Endothelial cell (in vitro differentiated cells): ENCODE results near the gene TNS3. TPM values are rescaled to one million over a fixed set of nuclear protein-coding genes. Genes with fewer than 3 reads are reported as not detected.

Experiments
- DNase-seq: peaks from one replicate; pipeline ENCODE4 v3.0.0; 2021; ENCODE audit warnings: low spot score
- H3K27ac Mint-ChIP-seq: one replicate; pipeline ENCODE4 v1.8.0; 2021; ENCODE audit warnings: mixed read lengths, inconsistent platforms; ENCODE audit not compliant: unreplicated experiment
- H3K27me3 Mint-ChIP-seq: one replicate; pipeline ENCODE4 v1.8.0; 2021; ENCODE audit warnings: mild to moderate bottlenecking, moderate library complexity, mixed read lengths, inconsistent platforms; ENCODE audit not compliant: unreplicated experiment
- H3K36me3 Mint-ChIP-seq: one replicate; pipeline ENCODE4 v1.8.0; 2021; ENCODE audit warnings: mild to moderate bottlenecking, low read depth, mixed read lengths, inconsistent platforms; ENCODE audit not compliant: unreplicated experiment
- H3K4me1 Mint-ChIP-seq: one replicate; pipeline ENCODE4 v1.8.0; 2021; ENCODE audit warnings: mild to moderate bottlenecking, mixed read lengths, inconsistent platforms; ENCODE audit not compliant: unreplicated experiment
- H3K4me3 Mint-ChIP-seq: one replicate; pipeline ENCODE4 v1.8.0; 2021; ENCODE audit warnings: mild to moderate bottlenecking, mixed read lengths, inconsistent platforms; ENCODE audit not compliant: unreplicated experiment
- H3K9me3 Mint-ChIP-seq: one replicate; pipeline ENCODE4 v1.8.0; 2021; ENCODE audit warnings: mixed read lengths, inconsistent platforms; ENCODE audit not compliant: unreplicated experiment
- CTCF ChIP-seq: fragments of 200-600 bp; sonication (generic); IDR thresholded peaks from one replicate; pipeline ENCODE4 v1.5.0; 2021; ENCODE audit warnings: antibody characterized with exemption; ENCODE audit not compliant: unreplicated experiment
- total RNA-seq: library from RNA; stranded (reverse); fragmentation: NEBNext Ultra II Directional; extraction: Animal tissue kit (Norgen Biotek cat#: 25700); gene quantifications from one replicate; pipeline ENCODE4 v1.2.1, GENCODE V29; 2021; ENCODE audit not compliant: unreplicated experiment

The TNS3 gene
- total RNA-seq, 1 donor from 2014 or later: 7.5 TPM

DNA sequence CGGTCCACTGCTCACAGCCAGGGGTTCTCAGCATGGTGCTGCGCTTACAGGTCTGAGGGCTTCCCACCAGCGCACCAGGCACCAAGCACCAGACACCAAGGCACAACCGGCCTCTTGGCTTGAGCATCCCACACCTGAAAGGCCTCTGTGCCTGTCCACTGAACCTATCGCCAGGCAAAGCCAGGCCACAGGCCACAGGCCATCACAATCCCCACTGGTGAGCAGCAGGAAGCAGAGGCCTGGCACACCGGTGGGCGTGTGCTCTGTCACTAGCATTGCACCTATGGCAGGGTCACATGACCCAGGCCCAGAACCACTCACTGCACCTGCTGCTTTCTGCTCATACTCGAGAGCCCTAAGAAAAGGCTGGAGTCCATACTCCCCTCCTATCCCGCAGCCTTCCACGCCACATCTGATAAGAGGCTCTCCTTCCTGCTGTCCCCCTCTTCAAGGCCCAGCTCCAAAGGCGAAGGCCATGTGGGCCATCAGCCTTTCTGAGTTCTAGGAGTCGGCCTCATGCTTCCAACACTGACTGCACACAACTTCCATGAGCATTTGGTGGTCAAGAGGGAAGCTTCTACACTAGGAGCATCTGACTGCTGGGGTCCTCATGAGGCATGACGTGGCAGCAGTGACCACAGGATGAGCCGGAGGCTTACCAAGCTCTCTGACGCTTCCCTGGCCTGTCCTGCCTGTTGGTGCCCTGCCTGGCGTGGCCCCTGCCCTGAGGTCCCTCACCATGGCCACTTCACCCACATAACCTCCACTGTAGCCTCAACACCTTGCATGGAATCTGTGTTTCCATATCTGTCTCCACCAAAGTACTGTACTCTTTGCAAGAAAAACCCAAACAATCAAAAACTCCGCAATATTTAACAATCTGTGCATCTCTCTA is 166.3 kb downstream of the TNS3 start:
- Mint-ChIP-seq H3K36me3 (no peaks in the 10 kb centered on the region), H3K27ac (no peak overlapping the region), H3K27me3 (peaks cover 2% of the 10 kb centered on the region), H3K4me1 (no peaks in the 10 kb centered on the region), H3K9me3 (no peaks in the 10 kb centered on the region), H3K4me3 (no peak overlapping the region)
- no peak for DNase-seq
- no peak for TF ChIP-seq CTCF

GRCh38 chr7:47414342-47415317 is 167.3 kb downstream of the TNS3 start:
- no peak for TF ChIP-seq CTCF
- H3K4me1 Mint-ChIP-seq: no peaks in the 10 kb centered on the region
- DNase-seq: no peak
- no peak overlapping the region for H3K27ac Mint-ChIP-seq
- no peaks in the 10 kb centered on the region for H3K9me3 Mint-ChIP-seq
- no peak overlapping the region for H3K4me3 Mint-ChIP-seq
- no peaks in the 10 kb centered on the region for H3K36me3 Mint-ChIP-seq
- H3K27me3 Mint-ChIP-seq: peaks cover 2% of the 10 kb centered on the region

- Mint-ChIP-seq H3K9me3 (no peaks in the 10 kb centered on the region), H3K27me3 (peaks cover 2% of the 10 kb centered on the region), H3K36me3 (no peaks in the 10 kb centered on the region), H3K4me3 (no peak overlapping the region), H3K27ac (no peak overlapping the region), H3K4me1 (peaks cover 3% of the 10 kb centered on the region)
- TF ChIP-seq CTCF: no peak
- DNase-seq: no peak
Measured at GRCh38 chr7:47413526-47414341, 168.2 kb downstream of the TNS3 start.

DNA sequence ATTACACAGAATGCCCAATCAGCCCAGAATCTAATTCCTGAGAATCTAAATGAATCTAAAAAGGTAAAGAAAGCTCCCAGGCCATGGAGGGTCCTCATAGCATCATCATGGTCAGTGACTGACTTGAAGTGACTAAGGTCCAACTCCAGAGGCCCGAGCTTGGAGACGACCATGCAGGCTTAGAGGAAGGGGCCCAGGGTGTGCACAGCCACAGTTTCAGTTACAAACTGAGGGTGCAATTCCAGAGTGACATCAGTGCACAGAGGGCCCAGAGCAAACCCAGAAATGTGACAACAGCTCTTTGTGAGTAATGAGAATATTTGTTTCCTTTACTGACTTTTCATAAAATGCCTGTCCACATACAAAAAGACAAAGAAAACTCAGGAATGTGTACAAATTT is 170.0 kb downstream of the TNS3 start:
- TF ChIP-seq CTCF: no peak
- H3K4me3 Mint-ChIP-seq: no peak overlapping the region
- H3K36me3 Mint-ChIP-seq: no peaks in the 10 kb centered on the region
- H3K9me3 Mint-ChIP-seq: no peaks in the 10 kb centered on the region
- peaks cover 4% of the 10 kb centered on the region for H3K27me3 Mint-ChIP-seq
- no peak for DNase-seq
- H3K27ac Mint-ChIP-seq: no peak overlapping the region
- peaks cover 6% of the 10 kb centered on the region for H3K4me1 Mint-ChIP-seq
